ENCODE measurements around the gene RAVER1.
"Not testable (repeated sequence)": the region's sequence is repeated elsewhere in the genome, so short reads cannot be mapped to it uniquely, and the experiment has no call there.

The RAVER1 gene, protein sequence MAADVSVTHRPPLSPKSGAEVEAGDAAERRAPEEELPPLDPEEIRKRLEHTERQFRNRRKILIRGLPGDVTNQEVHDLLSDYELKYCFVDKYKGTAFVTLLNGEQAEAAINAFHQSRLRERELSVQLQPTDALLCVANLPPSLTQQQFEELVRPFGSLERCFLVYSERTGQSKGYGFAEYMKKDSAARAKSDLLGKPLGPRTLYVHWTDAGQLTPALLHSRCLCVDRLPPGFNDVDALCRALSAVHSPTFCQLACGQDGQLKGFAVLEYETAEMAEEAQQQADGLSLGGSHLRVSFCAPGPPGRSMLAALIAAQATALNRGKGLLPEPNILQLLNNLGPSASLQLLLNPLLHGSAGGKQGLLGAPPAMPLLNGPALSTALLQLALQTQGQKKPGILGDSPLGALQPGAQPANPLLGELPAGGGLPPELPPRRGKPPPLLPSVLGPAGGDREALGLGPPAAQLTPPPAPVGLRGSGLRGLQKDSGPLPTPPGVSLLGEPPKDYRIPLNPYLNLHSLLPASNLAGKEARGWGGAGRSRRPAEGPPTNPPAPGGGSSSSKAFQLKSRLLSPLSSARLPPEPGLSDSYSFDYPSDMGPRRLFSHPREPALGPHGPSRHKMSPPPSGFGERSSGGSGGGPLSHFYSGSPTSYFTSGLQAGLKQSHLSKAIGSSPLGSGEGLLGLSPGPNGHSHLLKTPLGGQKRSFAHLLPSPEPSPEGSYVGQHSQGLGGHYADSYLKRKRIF

DNA sequence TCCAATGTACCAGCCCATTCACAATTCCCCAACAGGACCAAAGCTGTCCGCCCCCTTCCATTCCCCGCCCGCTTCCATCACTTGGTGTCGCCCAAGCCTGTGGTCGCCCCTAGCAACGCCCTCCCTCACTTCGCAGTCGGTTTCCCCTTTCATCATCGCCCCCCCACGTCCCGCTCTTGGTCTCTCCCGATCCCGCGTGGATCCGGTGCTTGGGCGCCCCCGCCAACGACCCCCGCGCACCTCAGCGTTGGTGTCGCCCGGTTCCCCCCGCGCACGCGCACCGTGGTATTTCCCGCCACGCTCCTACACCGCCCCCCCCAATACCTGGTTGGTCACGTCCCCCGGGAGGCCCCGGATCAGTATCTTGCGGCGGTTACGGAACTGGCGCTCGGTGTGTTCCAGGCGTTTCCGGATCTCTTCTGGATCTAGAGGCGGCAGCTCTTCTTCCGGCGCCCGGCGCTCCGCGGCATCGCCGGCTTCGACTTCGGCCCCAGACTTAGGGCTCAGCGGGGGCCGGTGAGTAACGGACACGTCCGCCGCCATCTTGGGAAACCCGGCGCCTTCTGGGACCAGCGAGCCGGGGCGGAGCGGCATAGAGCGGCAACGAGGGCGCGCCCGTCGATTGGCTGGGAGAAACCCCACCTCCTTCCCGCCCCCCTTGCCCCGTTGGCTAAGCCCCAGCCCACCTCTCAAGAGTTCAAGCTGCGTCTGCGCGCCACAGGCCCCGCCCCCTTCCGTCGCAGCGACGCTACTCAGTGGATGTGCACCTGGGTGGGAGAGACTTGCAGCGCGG, at the start of gene RAVER1:
RAVER1 (minus strand) TSS at position 565 of the 793 bp plus-strand sequence; CDS start at position 543, 22 bp downstream.
- peak; percentile 98 for DNase-seq

DNA sequence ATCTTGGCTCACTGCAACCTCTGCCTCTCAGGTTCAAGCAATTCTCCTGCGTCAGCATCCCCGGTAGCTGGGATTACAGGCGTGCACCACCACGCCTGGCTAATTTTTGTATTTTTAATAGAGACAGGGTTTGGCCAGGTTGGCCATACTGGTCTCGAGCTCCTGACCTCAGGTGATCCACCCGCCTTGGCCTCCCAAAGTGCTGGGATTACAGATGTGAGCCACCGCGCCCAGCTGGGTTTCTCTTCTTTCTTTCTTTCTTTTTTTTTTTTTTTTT, 49.8 kb upstream of the RAVER1 start:
- DNase-seq, result not testable (repeated sequence)

DNA sequence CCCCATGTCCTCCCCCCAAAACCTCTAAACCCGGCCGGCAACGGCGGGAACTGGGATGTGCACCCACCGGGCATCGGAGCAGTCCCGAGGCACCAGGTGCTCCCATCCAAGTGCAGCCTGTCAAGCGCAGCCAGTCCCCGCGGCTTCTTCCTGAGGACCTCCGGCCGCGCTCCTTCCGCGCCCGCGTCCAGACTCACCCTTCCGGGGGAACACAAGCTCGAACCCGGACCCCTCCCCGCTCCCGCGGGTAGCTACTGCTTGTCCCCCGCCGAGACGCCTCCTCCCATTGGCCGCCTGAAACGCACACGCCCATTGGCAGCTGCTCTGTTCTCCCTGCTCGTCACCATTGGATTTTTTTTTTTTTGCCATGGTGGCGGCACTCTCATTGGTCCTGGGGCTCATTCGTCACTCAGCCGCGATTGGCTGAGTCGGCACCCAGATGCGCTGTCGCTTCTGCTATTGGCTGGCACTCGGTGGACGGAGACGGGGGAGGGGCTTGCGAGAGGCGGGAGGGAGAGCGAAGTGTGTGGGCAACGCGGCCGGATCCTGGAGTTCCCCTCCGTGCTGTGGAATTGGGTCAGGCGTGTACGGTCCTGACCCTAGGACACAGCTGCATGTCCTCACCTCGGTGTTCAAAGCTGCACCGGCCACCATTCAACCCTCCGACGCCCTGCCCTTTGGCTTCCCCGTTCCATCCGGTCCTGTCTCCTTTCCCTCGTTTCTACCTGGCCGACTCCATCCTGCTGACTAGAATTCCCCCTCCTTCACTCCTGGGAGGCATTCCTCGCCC, 47.2 kb upstream of the RAVER1 start, which contains the start of gene TYK2:
TYK2 (minus strand) TSS at position 260 of the 790 bp plus-strand sequence. CDS start 2,166 bp downstream, outside the sequence.
- peak; percentile 96 for DNase-seq

DNA sequence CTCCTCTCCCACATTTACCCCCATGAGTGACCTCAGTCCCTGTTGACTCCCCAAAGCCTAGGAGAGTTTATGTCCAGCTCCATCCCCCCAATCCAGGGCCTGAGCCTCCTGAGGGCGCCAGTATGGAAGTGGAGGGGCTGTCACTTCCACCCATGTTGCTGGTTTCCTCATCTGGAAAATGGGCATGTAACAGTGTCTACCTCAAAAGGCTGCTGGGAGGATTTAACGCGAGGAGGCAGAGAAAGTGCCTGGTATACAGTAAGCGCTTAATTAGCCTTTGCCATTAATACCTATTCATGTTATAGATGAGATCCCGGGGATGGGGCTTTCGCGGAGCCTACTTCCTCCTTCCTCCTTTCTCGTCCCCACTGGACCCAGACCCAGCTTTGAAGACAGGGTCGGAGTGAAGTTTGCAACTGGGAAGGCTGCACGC, 46.6 kb upstream of the RAVER1 start:
- no peak for DNase-seq

DNA sequence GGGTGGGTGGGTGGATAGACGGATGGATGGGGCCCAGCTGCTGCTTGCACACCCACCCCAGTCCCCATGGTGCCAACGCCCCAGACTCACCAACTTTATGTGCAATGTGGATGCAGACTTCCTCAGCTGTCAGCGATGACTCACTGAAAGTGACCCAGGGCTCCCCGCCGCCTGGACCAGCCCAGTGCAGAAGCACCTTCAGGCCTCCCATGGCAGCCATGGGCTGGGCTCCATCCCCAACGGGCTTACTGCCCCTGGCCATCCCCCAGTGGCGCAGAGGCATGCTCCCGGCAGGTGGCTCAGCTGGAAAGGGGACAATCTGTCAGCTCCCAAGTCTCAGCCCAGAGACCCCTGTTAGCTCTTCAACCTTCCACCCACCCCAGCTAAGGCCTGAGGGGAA, 44.8 kb upstream of the RAVER1 start:
- no peak for DNase-seq

DNA sequence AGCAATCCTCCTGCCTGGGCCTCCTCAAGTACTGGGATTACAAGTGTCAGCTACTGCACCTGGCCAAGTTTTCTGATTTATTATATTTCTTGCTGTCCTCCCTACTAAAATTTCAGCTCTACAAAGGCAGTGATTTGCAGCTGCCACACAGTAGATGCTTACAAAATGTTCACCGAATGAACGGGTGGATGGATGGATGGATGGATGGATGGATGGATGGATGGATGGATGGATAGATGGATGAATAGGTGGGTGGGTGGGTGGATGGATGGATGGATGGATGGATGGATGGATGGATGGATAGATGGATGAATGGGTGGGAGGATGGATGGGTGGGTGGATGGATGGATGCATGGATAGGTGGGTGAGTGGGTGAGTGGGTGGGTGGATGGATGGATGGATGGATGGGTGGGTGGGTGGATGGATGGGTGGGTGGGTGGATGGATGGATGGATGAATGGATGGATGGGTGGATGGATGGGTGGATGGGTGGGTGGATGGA, 43.9 kb upstream of the RAVER1 start:
- DNase-seq, result not testable (repeated sequence)

DNA sequence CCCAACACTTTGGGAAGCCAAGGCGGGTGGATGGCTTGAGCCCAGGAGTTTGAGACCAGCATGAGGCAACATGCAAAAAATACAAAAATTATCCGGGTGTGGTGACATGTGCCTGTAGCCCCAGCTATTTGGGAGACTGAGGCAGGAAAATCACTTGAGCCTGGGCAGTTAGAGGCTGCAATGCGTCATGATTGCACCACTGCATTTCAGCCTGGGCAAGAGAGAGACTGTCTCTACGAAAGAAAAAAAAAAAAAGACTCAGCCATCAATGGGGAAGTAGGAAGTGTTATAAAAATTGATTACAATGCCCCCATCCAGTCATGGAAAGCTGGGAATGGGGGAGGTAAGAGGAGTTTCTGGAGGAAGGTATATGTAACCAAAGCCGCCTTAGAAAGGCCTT, 41.6 kb upstream of the RAVER1 start:
- no peak for DNase-seq

DNA sequence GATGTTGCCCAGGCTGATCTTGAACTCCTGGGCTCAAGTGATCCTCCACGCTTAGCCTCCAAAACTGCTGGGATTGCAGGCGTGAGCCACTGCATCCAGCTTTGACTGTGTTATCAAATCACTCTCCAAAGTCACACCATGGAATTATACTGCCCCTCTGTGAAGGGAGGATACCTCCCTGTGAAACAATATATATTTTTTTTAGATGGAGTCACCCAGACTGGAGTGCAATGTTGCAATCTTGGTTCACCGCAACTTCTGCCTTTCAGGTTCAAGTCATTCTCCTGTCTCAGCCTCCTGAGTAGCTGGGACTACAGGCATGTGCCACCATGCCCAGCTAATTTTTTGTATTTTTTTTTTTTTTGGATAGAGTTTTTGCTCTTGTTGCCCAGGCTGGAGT, 39.4 kb upstream of the RAVER1 start:
- DNase-seq, result no peak

DNA sequence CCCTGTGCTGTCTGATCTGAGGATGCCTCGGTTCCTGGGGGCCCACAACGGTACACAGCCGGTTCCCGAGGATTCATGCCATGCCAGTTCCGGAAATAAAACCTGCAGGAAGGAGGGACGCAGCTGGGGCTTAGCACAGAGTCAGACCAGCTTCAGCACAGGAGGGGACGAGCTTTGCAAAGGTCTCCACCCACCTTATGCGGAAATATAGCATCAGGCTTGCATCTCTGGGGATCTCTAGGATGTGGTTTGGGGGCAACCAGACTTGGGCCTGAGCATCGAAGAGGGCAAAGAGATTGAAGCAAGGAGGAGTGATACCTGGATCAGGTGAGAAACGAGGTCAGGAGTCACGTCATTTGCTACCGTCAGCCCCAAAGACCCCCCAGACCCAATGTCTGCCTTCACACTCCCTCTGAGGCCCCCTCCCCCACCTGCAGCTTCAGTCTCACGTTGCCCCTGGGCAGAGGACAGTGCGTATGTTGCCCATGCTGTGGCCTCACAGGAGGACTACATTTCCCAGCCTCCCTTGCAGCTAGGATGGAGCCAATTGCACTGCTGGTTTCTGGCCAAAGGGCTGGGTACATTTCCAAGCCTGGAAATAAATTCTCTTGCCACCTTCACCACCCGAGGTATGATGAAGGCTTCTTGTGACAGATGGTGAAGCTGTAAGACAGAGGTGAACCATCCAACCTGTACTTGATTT, 34.9 kb upstream of the RAVER1 start:
- DNase-seq, result no peak

DNA sequence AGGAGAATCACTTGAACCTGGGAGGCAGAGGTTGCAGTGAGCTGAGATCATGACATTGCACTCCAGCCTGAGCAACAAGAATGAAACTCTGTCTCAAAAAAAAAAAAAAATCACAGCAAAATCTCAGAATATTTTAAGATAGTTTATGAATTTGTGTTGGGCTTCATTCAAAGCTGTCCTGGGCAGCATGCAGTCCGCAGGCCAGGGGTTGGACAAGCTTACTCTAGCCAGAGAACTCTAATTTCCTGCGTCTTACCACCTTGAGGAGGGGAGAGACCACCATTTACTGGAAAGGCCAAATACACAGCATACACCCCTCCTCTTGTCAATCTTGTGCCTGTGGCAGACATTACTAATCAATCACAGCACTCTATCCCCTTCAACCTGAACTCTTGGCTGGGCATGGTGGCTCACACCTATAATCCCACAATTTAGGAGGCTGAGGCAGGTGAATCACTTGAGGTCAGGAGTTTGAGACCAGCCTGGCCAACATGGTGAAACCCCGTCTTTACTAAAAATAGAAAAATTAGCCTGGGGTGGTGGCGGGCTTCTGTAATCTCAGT, 33.7 kb upstream of the RAVER1 start:
- DNase-seq, result not testable (repeated sequence)

DNA sequence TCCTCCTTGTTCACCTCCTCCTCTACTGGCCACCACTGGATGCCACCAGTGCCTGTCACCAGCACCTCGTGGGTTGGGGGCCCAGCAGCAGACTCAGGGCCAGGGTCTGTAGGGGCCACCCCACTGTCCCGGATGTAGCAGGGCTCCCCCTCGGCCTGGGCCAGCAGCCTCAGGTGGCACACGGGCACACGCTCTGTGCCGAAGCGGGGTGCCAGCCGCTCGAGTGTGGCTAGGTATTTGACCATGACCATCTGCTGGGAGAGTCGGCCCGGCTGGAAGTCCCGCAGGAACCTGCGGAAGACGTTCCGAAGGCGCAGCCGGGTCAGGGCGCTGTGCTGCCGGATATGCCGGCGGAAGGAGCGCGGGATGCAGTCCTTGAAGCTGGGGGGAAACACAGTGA, 32.2 kb upstream of the RAVER1 start:
- DNase-seq, result no peak

DNA sequence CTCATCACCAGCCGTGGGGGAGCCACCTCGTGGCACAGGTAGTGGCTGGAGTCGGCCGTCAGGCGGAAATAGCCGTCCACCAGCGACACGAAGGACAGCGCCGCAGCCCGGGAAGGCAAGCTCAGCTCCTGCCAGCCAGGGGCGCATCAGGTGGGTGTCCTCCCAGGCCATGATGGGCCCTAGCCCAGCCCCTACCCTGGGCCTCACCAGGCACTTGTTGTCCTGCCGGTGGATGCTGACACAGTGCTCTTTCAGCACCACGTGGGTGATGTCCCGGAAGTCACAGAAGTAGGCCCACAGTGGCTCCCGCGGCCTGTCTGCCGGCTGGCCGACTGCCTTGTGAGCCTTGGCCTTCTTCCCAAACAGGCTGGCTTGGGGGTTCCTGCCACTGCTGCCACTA, 31.3 kb upstream of the RAVER1 start:
- DNase-seq, result no peak

DNA sequence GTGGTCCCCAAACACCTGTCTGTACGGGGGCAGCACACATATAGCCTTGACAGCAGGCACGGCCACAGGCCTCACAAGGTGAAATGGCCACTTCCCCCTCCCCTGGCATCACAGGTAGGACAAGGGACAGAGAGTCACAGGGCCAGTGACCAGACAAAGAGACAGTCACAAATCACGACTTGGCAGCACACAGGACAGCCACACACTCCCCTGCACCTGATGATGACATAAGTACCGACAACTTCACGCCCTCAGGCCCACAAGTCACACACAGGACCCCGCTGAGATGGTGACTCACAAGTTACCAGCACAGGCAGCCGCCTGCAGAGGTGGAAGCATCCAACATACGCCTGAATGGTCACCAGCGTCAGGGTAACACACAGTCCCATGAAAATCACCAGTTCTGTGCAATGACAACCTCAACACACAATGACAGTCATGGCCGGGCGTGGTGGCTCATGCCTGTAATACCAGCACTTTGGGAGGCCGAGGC, 30.5 kb upstream of the RAVER1 start:
- no peak for DNase-seq

DNA sequence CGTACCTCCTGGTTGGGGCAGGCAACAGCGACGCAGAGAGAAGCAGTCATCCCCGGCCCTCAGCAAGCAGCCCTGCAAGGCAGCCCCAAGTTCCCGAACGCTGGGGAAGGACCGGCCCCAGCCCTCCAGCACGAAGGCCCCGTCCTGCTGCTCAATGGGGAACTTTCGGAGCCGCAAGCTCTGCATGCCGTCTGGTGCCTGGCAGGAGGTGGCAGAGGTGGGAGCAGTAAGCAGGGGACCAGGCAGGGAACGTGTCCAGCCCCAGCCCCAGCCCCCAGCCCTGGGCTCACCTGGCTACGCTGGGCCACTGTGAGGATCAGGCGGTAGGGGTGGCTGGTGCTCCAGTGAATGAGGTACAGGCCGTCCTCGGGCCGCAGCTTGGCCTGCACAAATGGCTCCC, 28.9 kb upstream of the RAVER1 start:
- DNase-seq, result no peak

DNA sequence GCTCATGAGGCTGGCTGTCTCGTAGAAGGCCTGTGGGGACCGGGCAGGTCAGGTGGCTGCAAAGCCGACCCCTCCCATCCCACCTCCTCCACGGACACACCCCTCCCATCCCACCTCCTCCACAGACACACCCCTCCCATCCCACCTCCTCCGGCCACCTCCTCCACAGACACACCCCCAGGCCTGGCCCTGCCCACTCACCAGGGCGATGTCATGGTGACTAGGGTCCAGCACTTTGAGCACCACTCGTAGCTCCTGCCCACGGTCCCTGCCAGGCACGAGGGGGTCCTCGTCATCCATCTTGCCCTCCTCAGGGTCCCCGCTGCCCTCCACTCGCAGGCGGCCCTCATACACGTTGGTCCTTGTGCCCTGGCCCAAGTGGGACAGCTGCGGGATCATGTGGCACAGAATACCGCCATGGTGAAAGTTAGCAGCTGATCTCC, 28.3 kb upstream of the RAVER1 start:
- no peak for DNase-seq

DNA sequence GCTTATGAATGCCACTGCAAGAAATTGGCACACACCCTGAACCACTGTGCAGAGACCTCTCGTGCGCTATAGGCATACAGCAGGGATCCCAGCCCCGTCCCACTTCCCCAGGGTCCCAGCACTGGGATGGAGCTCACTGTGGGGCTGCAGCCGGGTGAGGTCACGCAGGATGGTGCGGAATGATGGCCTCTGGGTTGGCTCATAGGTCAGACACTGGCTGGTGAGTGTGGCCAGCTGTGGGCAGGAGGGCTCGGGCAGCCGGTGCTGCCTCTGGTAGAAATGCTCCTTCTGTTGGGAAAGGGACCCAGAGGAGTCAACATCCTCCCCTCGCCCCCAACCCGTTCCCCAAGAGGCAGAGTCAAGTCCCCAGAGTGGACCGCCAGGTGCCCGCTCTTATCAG, 23.1 kb upstream of the RAVER1 start:
- DNase-seq, result no peak

DNA sequence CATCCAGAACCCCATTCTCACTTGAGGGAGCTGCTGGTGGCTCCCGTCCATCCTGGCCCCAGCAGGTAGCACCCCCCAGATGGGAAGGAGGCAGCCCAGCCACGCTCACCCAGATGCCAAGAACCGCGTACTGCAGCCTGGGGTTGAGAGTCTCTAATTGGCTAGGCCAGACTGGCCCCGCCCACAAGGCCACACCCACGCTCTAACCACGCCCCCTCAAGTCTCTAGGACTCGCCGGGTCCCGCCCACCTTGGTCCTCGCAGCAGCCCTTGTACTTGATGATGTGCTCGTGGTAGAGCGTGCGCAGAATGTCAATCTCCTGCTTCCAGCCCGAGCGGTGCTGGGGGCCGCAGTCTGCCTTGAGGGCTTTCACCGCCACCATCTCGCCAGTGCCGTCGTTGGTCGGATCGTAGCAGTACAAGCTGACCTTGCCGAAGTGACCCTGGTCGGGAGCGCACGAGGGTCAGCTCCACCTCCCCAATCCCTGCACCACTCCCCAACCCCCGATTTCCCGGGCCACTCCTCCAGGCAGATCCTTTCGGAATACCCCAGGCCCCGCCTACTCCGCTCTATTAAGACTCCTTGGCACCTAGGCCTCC, 20.6 kb upstream of the RAVER1 start:
- peak; percentile 54 for DNase-seq

DNA sequence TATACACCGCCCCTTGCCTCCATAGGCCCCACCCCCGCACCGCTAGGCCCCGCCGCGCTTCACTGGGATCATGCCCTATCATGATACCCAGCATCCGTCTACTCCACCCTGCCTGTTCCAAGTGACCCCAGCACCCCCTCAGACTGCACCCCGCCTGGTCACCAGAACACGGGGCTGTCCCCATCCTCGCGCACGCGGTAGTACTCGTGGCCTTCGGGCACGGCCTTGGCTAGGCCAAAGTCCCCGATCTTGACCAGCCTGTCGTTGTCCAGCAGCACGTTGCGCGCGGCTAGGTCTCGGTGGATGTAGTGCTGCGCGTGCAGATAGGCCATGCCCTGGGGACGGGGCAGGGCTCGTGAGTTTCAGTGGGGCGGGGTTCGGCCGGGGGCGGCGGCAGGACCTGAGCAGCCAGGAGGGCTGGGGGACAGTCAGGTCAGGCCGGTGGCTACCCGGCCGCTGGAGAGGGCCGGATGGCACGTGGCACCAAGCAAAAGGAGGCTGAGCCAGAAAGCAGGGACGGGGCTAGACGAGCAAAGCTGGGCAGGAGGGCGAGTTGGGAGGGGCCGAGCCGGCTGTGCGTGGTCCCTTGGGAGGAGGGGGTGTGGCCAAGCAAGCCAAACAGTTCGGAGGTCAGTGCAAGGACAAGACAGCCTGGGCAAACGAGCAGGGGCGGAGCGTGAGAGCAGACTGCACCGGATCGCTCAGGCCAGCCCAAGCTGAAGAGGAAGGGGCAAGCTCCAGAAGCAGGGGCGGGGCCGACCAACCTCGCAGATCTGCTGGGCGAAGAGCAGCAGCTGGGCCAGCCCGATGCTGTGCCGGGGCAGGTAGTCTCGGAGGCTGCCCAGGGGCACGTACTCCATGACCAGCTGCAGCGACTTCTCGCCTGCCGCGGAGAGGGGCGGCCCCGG, 19.7 kb upstream of the RAVER1 start:
- DNase-seq, result no peak

DNA sequence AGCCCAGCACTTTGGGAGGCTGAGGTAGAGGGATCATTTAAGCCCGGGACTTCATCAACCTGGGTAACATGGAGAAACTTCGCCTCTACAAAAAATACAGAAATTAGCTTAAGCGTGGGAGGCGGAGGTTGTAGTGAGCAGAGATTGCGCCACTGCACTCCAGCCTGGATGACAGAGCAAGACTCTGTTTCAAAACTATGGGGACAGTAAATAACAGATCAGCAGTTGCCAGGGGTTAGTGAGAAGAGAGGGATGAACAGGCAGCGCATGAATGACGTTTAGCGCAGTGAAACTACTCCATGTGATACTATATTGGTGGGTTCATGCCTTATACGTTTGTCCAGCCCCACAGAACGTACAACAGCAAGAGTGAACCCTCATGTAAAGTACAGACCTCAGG, 13.2 kb upstream of the RAVER1 start:
- no peak for DNase-seq

DNA sequence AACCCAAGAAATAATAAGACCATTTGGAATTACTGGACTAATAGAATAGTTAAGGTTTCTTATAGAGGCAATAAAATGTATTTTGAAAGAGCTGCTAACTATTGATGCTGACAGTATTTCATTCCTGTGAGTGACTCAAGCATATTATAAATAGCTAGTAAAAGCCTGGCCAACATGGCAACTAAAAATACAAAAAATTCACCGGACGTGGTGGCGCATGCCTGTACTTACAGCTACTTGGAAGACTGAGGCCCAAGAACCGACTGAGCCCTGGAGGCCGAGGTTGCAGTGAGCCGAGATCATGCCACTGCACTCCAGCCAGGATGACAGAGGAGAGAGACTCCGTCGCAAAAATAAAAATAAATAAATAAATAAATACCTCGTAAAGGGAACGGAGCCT, 11.5 kb upstream of the RAVER1 start:
- no peak for DNase-seq
